ENCODE measurements around the gene PSMA8.
"Not testable (repeated sequence)": the region's sequence is repeated elsewhere in the genome, so short reads cannot be mapped to it uniquely, and the experiment has no call there.

DNA sequence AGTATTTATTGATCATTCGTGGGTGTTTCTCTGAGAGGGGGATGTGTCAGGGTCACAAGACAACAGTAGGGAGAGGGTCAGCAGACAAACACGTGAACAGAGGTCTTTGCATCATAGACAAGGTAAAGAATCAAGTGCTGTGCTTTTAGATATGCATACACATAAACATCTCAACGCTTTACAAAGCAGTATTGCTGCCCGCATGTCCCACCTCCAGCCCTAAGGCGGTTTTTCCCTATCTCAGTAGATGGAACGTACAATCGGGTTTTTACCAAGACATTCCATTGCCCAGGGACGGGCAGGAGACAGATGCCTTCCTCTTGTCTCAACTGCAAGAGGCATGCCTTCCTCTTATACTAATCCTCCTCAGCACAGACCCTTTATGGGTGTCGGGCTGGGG, 68.3 kb downstream of the PSMA8 start:
- TF ChIP-seq, protein P1, sequence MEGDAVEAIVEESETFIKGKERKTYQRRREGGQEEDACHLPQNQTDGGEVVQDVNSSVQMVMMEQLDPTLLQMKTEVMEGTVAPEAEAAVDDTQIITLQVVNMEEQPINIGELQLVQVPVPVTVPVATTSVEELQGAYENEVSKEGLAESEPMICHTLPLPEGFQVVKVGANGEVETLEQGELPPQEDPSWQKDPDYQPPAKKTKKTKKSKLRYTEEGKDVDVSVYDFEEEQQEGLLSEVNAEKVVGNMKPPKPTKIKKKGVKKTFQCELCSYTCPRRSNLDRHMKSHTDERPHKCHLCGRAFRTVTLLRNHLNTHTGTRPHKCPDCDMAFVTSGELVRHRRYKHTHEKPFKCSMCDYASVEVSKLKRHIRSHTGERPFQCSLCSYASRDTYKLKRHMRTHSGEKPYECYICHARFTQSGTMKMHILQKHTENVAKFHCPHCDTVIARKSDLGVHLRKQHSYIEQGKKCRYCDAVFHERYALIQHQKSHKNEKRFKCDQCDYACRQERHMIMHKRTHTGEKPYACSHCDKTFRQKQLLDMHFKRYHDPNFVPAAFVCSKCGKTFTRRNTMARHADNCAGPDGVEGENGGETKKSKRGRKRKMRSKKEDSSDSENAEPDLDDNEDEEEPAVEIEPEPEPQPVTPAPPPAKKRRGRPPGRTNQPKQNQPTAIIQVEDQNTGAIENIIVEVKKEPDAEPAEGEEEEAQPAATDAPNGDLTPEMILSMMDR (conservative IDR thresholded peaks at IDR 0.05; ENCODE audit: low read depth, low read length) = not testable (repeated sequence)
- TF ChIP-seq EZH2 (IDR thresholded peaks at IDR 0.05; ENCODE audit: borderline replicate concordance, low read depth, low read length, poor library complexity, severe bottlenecking) = not testable (repeated sequence)

All from A673 (cell line).